Panc1 (cell line): ENCODE measurements around the gene CABP5. TPM values are rescaled to one million over a fixed set of nuclear protein-coding genes. Genes with fewer than 3 reads are reported as not detected.

Experiments used
- ATAC-seq: fragments of 200-7000 bp; cut with Tn5 transposase; 2 replicates; pipeline ENCODE4 v1.9.1; 2020; ENCODE audit warnings: mild to moderate bottlenecking, moderate library complexity
- BruUV-seq: library from RNA; stranded (reverse); fragments of 400-500 nt; replicated peaks from 2 replicates; lab custom pipeline; 2021; lab: Mats Ljungman, UMichigan
- CTCF ChIA-PET: fragments of 300-600 bp; sonication (Branson Sonifier 250); formaldehyde crosslinking; loops from one replicate; lab custom pipeline; 2022; ENCODE audit warnings: antibody characterized with exemption; lab: Charles Lee
- POLR2A ChIA-PET: fragments of 300-600 bp; sonication (Branson Sonifier 250); formaldehyde crosslinking; loops from one replicate; lab custom pipeline; 2022; ENCODE audit warnings: antibody characterized with exemption; lab: Charles Lee
- DNase-seq: peaks from one replicate; pipeline ENCODE4 v3.0.0-alpha.2; 2010; ENCODE audit warnings: low read depth, low spot score
- H3K27ac ChIP-seq: 2 replicates; pipeline ENCODE4 v1.5.1; 2011; ENCODE audit warnings: mild to moderate bottlenecking, low read length, inconsistent platforms
- H3K27me3 ChIP-seq: fragments of 200-500 bp; sonication (Bioruptor generic); 2 replicates; pipeline ENCODE4 v1.6.0; 2014; ENCODE audit warnings: low read length, inconsistent platforms; ENCODE audit not compliant: control insufficient read depth, insufficient read depth
- H3K36me3 ChIP-seq: fragments of 200-500 bp; sonication (Bioruptor generic); 2 replicates; pipeline ENCODE4 v1.5.1; 2014; ENCODE audit warnings: inconsistent platforms, mild to moderate bottlenecking, low read length, moderate library complexity; ENCODE audit not compliant: control insufficient read depth, insufficient read depth
- H3K4me1 ChIP-seq: 2 replicates; pipeline ENCODE4 v1.5.1; 2011; ENCODE audit warnings: inconsistent platforms, mild to moderate bottlenecking, low read length, moderate library complexity; ENCODE audit not compliant: control insufficient read depth, insufficient read depth
- H3K4me3 ChIP-seq, 2 experiments: 2 replicates each; pipeline ENCODE4 v1.5.1; 2011 to 2012; ENCODE audit warnings: low read depth in 2 of 2, low read length in 2 of 2, mild to moderate bottlenecking in 2 of 2, inconsistent platforms in 1 of 2, moderate library complexity in 1 of 2
- H3K9me3 ChIP-seq: fragments of 200-500 bp; sonication (Bioruptor generic); 2 replicates; pipeline ENCODE4 v1.5.1; 2014; ENCODE audit warnings: low read depth, mild to moderate bottlenecking, inconsistent platforms, low read length, moderate library complexity; ENCODE audit not compliant: control insufficient read depth, insufficient read depth
- POLR2AphosphoS5 ChIP-seq: IDR thresholded peaks from 2 replicates; pipeline ENCODE4 v1.6.1; 2012; ENCODE audit warnings: mild to moderate bottlenecking, low read depth, low read length, moderate library complexity
- SIN3A ChIP-seq: IDR thresholded peaks from 2 replicates; pipeline ENCODE4 v1.6.1; 2012; ENCODE audit warnings: low read depth, mild to moderate bottlenecking, low read length, moderate library complexity, borderline replicate concordance; ENCODE audit not compliant: insufficient read depth
- TCF7L2 ChIP-seq: IDR thresholded peaks from 2 replicates; pipeline ENCODE4 v1.6.1; 2011; ENCODE audit warnings: mild to moderate bottlenecking, low read depth, low read length, inconsistent platforms
- in situ Hi-C: cut with HindIII; loops from 2 replicates; pipeline ENCODE4 v1.10.0; 2016; ENCODE audit warnings: low sequenced_read_pairs, low pct_unique_long_range_greater_than_20kb
- intact Hi-C: fragments of 100-400 bp; cut with micrococcal nuclease; formaldehyde crosslinking; loops from one replicate; pipeline ENCODE4 v1.10.0; 2022; ENCODE audit not compliant: unreplicated experiment
- total RNA-seq: library from RNA; stranded (reverse); gene quantifications from one replicate; pipeline ENCODE4 v1.2.1, GENCODE V29; 2021; ENCODE audit not compliant: unreplicated experiment
- TF ChIP-seq, protein P1 (sequence below): fragments of 450-650 bp; IDR thresholded peaks from 2 replicates; pipeline ENCODE4 v1.5.1; 2017; ENCODE audit warnings: mild to moderate bottlenecking
- TF ChIP-seq, protein P2 (sequence below), 2 experiments: IDR thresholded peaks; 2 replicates each; pipeline ENCODE4 v1.6.1; 2011 to 2012; ENCODE audit warnings: low read depth in 2 of 2, control low read depth in 1 of 2, low read length in 1 of 2, mild to moderate bottlenecking in 1 of 2, moderate library complexity in 1 of 2; ENCODE audit not compliant: insufficient read depth in 1 of 2

CABP5 gene
- total RNA-seq, 1 experiment from 2014 or later = not detected

DNA sequence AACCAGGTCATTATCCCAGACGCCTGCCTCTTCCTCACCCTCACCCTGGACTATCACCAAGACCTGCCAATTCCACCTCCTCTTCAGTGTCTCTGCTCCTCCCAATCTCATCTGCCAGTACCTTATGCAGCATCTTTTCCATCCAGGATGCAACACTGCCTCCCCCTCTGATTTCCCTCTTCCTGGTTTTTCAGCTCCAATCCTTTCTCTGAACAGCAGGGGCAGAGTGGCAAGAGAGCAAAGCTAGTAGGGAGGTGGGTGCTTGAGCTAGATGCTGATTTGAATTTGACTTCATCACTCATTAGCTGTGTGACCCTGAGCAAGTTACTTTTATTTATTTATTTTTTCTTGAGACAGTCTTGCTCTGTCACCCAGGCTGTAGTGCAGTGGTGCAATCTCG lies 25.6 kb upstream of the CABP5 start:
- Histone ChIP-seq H3K4me1 (no peaks in the 10 kb centered on the region), H3K4me3 (no peak overlapping the region), H3K27me3 (no peaks in the 10 kb centered on the region), H3K9me3 (no peaks in the 10 kb centered on the region), H3K36me3 (no peaks in the 10 kb centered on the region), H3K27ac (no peak overlapping the region)
- no peak for DNase-seq
- ATAC-seq = no peak
- POLR2A ChIA-PET = no interaction called here
- intact Hi-C loops = no loop called here
- CTCF ChIA-PET = no interaction called here
- no TSS peak for BruUV-seq
- TF ChIP-seq, protein P1, sequence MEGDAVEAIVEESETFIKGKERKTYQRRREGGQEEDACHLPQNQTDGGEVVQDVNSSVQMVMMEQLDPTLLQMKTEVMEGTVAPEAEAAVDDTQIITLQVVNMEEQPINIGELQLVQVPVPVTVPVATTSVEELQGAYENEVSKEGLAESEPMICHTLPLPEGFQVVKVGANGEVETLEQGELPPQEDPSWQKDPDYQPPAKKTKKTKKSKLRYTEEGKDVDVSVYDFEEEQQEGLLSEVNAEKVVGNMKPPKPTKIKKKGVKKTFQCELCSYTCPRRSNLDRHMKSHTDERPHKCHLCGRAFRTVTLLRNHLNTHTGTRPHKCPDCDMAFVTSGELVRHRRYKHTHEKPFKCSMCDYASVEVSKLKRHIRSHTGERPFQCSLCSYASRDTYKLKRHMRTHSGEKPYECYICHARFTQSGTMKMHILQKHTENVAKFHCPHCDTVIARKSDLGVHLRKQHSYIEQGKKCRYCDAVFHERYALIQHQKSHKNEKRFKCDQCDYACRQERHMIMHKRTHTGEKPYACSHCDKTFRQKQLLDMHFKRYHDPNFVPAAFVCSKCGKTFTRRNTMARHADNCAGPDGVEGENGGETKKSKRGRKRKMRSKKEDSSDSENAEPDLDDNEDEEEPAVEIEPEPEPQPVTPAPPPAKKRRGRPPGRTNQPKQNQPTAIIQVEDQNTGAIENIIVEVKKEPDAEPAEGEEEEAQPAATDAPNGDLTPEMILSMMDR = no peak
- no peak for TF ChIP-seq POLR2AphosphoS5
- TF ChIP-seq SIN3A = no peak
- TF ChIP-seq TCF7L2 = no peak
- TF ChIP-seq, protein P2, sequence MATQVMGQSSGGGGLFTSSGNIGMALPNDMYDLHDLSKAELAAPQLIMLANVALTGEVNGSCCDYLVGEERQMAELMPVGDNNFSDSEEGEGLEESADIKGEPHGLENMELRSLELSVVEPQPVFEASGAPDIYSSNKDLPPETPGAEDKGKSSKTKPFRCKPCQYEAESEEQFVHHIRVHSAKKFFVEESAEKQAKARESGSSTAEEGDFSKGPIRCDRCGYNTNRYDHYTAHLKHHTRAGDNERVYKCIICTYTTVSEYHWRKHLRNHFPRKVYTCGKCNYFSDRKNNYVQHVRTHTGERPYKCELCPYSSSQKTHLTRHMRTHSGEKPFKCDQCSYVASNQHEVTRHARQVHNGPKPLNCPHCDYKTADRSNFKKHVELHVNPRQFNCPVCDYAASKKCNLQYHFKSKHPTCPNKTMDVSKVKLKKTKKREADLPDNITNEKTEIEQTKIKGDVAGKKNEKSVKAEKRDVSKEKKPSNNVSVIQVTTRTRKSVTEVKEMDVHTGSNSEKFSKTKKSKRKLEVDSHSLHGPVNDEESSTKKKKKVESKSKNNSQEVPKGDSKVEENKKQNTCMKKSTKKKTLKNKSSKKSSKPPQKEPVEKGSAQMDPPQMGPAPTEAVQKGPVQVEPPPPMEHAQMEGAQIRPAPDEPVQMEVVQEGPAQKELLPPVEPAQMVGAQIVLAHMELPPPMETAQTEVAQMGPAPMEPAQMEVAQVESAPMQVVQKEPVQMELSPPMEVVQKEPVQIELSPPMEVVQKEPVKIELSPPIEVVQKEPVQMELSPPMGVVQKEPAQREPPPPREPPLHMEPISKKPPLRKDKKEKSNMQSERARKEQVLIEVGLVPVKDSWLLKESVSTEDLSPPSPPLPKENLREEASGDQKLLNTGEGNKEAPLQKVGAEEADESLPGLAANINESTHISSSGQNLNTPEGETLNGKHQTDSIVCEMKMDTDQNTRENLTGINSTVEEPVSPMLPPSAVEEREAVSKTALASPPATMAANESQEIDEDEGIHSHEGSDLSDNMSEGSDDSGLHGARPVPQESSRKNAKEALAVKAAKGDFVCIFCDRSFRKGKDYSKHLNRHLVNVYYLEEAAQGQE (IDR thresholded peaks at IDR 0.05; ENCODE audit: insufficient read depth in 1 of 2, low read depth in 2 of 2, low read length in 1 of 2) = no peak
- in situ Hi-C loops = no loop called here

DNA sequence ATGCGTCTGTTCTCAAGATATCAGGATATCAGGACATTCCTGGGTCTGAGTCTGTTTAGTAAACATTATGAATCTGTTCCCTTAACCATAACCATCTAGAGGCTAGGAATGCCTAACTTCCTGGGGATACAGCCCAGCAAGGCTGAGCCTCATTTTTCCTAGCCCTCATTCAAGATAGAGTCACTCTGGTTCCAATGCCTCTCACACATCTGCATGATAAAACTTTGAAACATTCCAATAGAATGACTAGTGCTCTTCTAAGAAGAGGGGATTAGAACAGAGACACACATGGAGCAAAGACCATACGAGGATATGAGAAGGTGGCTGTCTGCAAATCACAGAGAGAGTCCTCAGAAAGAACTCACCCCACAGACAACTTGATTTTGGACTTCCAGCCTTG lies 20.6 kb upstream of the CABP5 start:
- H3K27me3 ChIP-seq = no peaks in the 10 kb centered on the region
- no peak for DNase-seq
- H3K4me3 ChIP-seq = no peak overlapping the region
- no peak for ATAC-seq
- H3K27ac ChIP-seq = no peak overlapping the region
- BruUV-seq = no TSS peak
- POLR2A ChIA-PET = no interaction called here
- in situ Hi-C loops (no loop called here), intact Hi-C loops (no loop called here)
- CTCF ChIA-PET = no interaction called here
- H3K4me1 ChIP-seq = no peaks in the 10 kb centered on the region
- no peaks in the 10 kb centered on the region for H3K36me3 ChIP-seq
- no peaks in the 10 kb centered on the region for H3K9me3 ChIP-seq
- TF ChIP-seq POLR2AphosphoS5 (no peak), SIN3A (no peak), TCF7L2 (no peak)

DNA sequence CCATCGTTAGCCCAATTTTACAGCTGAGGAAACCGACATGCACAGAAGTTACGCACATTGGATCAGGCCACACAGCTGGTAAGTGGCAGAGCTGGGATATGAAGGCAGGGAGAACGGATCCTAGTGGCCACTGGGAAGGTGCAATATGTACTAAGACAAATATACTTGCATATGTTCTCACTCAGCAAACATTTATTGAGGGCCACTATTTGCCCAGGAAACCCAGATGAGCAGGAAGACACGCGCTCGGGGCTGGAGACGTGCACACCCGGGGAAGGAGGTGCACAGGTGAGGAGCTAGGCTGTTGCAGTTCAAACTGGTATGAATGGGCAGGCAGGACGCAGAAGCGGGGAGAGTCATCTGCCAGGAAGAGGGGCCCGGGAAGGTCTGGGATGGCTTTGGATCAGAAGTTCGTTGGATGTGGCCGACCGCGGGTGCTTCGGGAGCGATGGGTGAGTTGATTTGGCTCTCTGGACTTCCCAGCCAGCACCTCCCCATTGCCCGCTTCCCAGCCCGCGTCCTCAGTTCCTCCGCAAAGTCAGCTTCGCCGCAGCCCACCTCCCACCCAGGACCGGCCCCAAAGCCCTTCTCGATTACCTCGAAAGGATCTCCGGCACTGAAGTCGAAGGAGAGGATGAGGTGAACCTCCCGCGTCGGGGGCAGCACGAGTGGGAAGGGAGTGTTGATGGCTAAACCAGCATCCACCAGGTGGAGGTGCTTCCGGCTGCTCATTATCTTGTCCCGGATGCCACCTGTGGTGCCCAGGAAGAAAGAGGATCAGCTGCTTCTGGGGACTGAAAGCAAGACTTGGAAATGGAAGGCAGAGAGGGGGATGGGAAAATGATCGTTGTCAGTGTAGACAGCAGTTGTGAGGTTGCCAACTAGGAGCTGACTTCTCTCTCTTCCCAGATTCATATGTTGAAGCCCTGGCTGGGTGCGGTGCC lies 17.8 kb upstream of the CABP5 start:
- intact Hi-C loops = no loop called here
- no peak overlapping the region for H3K27ac ChIP-seq
- ChIA-PET CTCF (no interaction called here), POLR2A (no interaction called here)
- no TSS peak for BruUV-seq
- in situ Hi-C loops = no loop called here
- DNase-seq (no peak), ATAC-seq (no peak)
- H3K36me3 ChIP-seq = no peaks in the 10 kb centered on the region
- no peaks in the 10 kb centered on the region for H3K9me3 ChIP-seq
- no peaks in the 10 kb centered on the region for H3K27me3 ChIP-seq
- no peaks in the 10 kb centered on the region for H3K4me1 ChIP-seq
- TF ChIP-seq, protein P2 (IDR thresholded peaks at IDR 0.05; ENCODE audit: insufficient read depth in 1 of 2, low read depth in 2 of 2, low read length in 1 of 2) = no peak
- TF ChIP-seq SIN3A = no peak
- TF ChIP-seq, protein P1 = no peak
- no peak for TF ChIP-seq TCF7L2
- H3K4me3 ChIP-seq = no peak overlapping the region
